ENCODE measurements around the gene SYT12. TPM values are rescaled to one million over a fixed set of nuclear protein-coding genes. Genes with fewer than 3 reads are reported as not detected.

SYT12 gene
- total RNA-seq, 2 donors from 2014 or later: 3.2 to 16.9 TPM

DNA sequence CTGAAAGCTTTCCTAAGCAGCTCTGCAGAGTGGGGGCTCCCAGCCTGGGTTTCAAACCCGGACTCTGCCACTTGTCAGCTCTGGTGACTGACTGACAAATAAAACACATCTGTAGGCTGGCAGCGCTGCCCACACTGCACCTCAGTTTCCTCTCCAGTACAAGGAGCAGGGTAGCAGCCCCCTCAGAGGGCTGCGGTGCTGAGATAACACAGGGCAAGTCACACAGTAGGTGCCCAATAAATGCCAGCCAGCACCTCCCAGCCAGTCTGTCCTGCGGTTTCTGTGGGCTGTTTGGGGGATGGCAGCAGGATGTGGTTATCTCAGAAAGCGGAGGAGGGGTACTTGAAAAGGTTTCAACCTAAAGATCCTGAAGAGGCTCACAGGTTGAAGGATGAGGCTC is 1.5 kb downstream of the SYT12 start:
- TF ChIP-seq, protein P1, sequence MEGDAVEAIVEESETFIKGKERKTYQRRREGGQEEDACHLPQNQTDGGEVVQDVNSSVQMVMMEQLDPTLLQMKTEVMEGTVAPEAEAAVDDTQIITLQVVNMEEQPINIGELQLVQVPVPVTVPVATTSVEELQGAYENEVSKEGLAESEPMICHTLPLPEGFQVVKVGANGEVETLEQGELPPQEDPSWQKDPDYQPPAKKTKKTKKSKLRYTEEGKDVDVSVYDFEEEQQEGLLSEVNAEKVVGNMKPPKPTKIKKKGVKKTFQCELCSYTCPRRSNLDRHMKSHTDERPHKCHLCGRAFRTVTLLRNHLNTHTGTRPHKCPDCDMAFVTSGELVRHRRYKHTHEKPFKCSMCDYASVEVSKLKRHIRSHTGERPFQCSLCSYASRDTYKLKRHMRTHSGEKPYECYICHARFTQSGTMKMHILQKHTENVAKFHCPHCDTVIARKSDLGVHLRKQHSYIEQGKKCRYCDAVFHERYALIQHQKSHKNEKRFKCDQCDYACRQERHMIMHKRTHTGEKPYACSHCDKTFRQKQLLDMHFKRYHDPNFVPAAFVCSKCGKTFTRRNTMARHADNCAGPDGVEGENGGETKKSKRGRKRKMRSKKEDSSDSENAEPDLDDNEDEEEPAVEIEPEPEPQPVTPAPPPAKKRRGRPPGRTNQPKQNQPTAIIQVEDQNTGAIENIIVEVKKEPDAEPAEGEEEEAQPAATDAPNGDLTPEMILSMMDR (IDR thresholded peaks at IDR 0.05): no peak
- Histone ChIP-seq H3K27ac (no peak overlapping the region), H3K9me3 (no peaks in the 10 kb centered on the region), H3K27me3 (replicated peaks; ENCODE audit: insufficient read depth) (no peaks in the 10 kb centered on the region), H3K4me3 (no peak overlapping the region), H3K4me1 (ENCODE audit: control insufficient read depth in 1 of 2, low read depth in 2 of 2) (peaks cover 6 to 23% of the 10 kb centered on the region in 2 donors), H3K36me3 (no peaks in the 10 kb centered on the region)
- no peak for DNase-seq (ENCODE audit: low spot score)
- ATAC-seq (ENCODE audit: insufficient number of reproducible peaks, low FRiP score, low read depth): no peak

DNA sequence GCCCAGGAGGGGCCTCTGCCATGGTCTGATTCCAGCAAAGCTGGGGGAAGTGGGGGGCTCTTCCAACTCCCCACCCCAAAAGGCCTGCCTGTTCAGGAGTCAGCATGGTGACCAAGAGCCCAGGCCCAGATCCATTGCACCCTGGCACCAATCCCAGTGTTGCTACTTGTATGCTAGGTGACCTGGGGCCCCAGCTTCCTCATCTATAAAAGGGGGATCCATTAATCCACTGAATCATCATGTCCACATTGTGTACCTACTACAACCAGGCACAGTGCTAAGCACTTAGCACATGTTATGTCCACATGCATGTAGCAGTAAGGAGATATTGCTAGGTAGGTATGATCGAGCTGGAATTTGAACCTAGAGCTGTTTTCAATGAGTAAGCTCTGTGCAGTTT is 2.0 kb downstream of the SYT12 start:
- TF ChIP-seq, protein P1 (IDR thresholded peaks at IDR 0.05): no peak
- ATAC-seq (ENCODE audit: insufficient number of reproducible peaks, low FRiP score, low read depth): no peak
- Histone ChIP-seq H3K36me3 (no peaks in the 10 kb centered on the region), H3K27ac (no peak overlapping the region), H3K4me3 (no peak overlapping the region), H3K4me1 (ENCODE audit: control insufficient read depth in 1 of 2, low read depth in 2 of 2) (peaks cover 6 to 23% of the 10 kb centered on the region in 2 donors), H3K27me3 (replicated peaks; ENCODE audit: insufficient read depth) (no peaks in the 10 kb centered on the region), H3K9me3 (no peaks in the 10 kb centered on the region)
- DNase-seq (ENCODE audit: low spot score): no peak

DNA sequence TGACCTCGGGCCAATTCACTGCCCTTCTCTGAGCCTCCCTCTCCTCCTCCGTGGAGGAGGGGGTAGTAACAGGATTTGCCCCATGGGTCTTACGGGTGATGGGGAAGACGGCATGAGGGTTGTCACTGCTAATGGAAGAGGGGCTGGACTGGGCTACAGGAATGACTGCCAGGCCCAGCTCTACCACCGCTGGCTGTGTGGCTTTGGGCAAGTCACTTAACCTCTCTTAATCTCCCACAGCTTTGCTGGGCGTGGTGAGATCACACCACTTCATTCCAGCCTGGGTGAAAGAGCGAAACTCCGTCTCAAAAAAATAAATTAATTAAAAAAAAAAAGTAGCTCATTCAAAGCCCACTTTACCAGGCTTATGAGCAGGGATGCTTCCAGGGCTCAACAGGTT is 2.8 kb downstream of the SYT12 start:
- no peak for ATAC-seq (ENCODE audit: insufficient number of reproducible peaks, low FRiP score, low read depth)

DNA sequence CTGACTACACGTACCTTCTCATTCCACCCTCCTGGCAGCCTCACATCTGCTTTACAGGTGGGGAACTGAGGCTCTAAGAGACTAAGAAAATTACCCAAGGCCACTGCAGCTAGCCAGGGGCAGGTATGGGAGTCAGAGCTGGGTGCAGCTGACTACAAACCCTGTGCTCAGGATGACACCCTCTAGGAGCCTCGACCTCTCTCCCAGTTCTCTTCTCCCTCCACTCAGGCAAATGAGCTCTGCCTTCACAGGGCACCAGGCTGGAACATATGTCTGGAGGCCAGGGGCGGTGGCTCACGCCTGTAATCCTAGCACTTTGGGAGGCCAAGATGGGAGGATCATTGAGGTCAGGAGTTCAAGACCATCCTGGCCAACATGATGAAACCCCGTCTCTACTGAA is 4.0 kb downstream of the SYT12 start:
- Histone ChIP-seq H3K27ac (no peak overlapping the region), H3K27me3 (replicated peaks; ENCODE audit: insufficient read depth) (no peaks in the 10 kb centered on the region), H3K9me3 (no peaks in the 10 kb centered on the region), H3K36me3 (no peaks in the 10 kb centered on the region), H3K4me1 (ENCODE audit: control insufficient read depth in 1 of 2, low read depth in 2 of 2) (peaks cover 6 to 24% of the 10 kb centered on the region in 2 donors), H3K4me3 (no peak overlapping the region)
- DNase-seq (ENCODE audit: low spot score) (no peak), ATAC-seq (ENCODE audit: insufficient number of reproducible peaks, low FRiP score, low read depth) (no peak)
- TF ChIP-seq, protein P1 (IDR thresholded peaks at IDR 0.05): no peak

More for the DNA sequence above, 2.8 kb downstream of the SYT12 start:
- Histone ChIP-seq H3K36me3 (no peaks in the 10 kb centered on the region), H3K27me3 (replicated peaks; ENCODE audit: insufficient read depth) (no peaks in the 10 kb centered on the region), H3K9me3 (no peaks in the 10 kb centered on the region), H3K27ac (no peak overlapping the region), H3K4me3 (no peak overlapping the region), H3K4me1 (ENCODE audit: control insufficient read depth in 1 of 2, low read depth in 2 of 2) (peaks cover 6 to 23% of the 10 kb centered on the region in 2 donors)
- DNase-seq (ENCODE audit: low spot score): no peak
- TF ChIP-seq, protein P1 (IDR thresholded peaks at IDR 0.05): no peak

DNA sequence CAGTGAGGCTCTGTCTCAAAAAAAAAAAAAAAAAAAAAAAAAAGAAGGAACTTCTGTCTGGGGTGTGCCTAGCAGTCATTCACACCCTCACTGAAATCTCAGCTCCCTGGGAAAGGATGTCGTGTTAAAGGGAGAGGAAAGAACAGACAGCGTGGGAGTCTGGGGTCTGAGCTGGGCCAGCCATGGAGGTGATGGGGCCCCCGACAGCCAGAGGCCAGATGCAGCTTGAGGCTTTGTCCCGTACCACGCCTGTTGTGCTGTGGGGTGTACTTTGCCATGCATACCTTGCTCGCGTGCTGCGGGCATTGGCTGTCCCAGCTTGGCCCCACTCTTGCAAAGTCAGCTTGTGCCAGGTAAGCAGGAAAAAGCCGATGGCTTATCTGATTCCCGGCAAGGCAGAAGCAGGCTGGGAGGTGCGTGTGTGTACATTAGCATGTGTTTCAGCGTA is 4.6 kb downstream of the SYT12 start:
- H3K36me3 ChIP-seq: no peaks in the 10 kb centered on the region

More for the DNA sequence above, 4.6 kb downstream of the SYT12 start:
- H3K4me3 ChIP-seq: no peak overlapping the region
- peaks cover 8 to 24% of the 10 kb centered on the region in 2 donors for H3K4me1 ChIP-seq (ENCODE audit: control insufficient read depth in 1 of 2, low read depth in 2 of 2)
- no peak for DNase-seq (ENCODE audit: low spot score)
- H3K27me3 ChIP-seq (replicated peaks; ENCODE audit: insufficient read depth): no peaks in the 10 kb centered on the region
- ATAC-seq (ENCODE audit: insufficient number of reproducible peaks, low FRiP score, low read depth): no peak
- no peaks in the 10 kb centered on the region for H3K9me3 ChIP-seq
- no peak overlapping the region for H3K27ac ChIP-seq
- TF ChIP-seq, protein P1 (IDR thresholded peaks at IDR 0.05): no peak

All from thoracic aorta (tissue), 2 donors.